ENCODE results near the gene CCDC6.
"Not testable (repeated sequence)": the region's sequence is repeated elsewhere in the genome, so short reads cannot be mapped to it uniquely, and the experiment has no call there.

GRCh38 chr10:59884893-59885292, 21.5 kb downstream of the CCDC6 start:
- TF ChIP-seq CTCF, POLR2A, POLR2AphosphoS5 (IDR thresholded peaks at IDR 0.05): not testable (repeated sequence)

Data from prostate gland (tissue), 2 donors.